Panc1 (cell line): ENCODE measurements around the gene JMJD1C. TPM values are rescaled to one million over a fixed set of nuclear protein-coding genes. Genes with fewer than 3 reads are reported as not detected.

ENCODE experiments used
- ATAC-seq: fragments of 200-7000 bp; cut with Tn5 transposase; 2 replicates; pipeline ENCODE4 v1.9.1; 2020; ENCODE audit warnings: mild to moderate bottlenecking, moderate library complexity
- BruUV-seq: library from RNA; stranded (reverse); fragments of 400-500 nt; replicated peaks from 2 replicates; lab custom pipeline; 2021; lab: Mats Ljungman, UMichigan
- CTCF ChIA-PET: fragments of 300-600 bp; sonication (Branson Sonifier 250); formaldehyde crosslinking; loops from one replicate; lab custom pipeline; 2022; ENCODE audit warnings: antibody characterized with exemption; lab: Charles Lee
- POLR2A ChIA-PET: fragments of 300-600 bp; sonication (Branson Sonifier 250); formaldehyde crosslinking; loops from one replicate; lab custom pipeline; 2022; ENCODE audit warnings: antibody characterized with exemption; lab: Charles Lee
- DNase-seq: peaks from one replicate; pipeline ENCODE4 v3.0.0-alpha.2; 2010; ENCODE audit warnings: low read depth, low spot score
- H3K27ac ChIP-seq: 2 replicates; pipeline ENCODE4 v1.5.1; 2011; ENCODE audit warnings: mild to moderate bottlenecking, low read length, inconsistent platforms
- H3K27me3 ChIP-seq: fragments of 200-500 bp; sonication (Bioruptor generic); 2 replicates; pipeline ENCODE4 v1.6.0; 2014; ENCODE audit warnings: low read length, inconsistent platforms; ENCODE audit not compliant: control insufficient read depth, insufficient read depth
- H3K36me3 ChIP-seq: fragments of 200-500 bp; sonication (Bioruptor generic); 2 replicates; pipeline ENCODE4 v1.5.1; 2014; ENCODE audit warnings: inconsistent platforms, mild to moderate bottlenecking, low read length, moderate library complexity; ENCODE audit not compliant: control insufficient read depth, insufficient read depth
- H3K4me1 ChIP-seq: 2 replicates; pipeline ENCODE4 v1.5.1; 2011; ENCODE audit warnings: inconsistent platforms, mild to moderate bottlenecking, low read length, moderate library complexity; ENCODE audit not compliant: control insufficient read depth, insufficient read depth
- H3K4me3 ChIP-seq, 2 experiments: 2 replicates each; pipeline ENCODE4 v1.5.1; 2011 to 2012; ENCODE audit warnings: low read depth in 2 of 2, low read length in 2 of 2, mild to moderate bottlenecking in 2 of 2, inconsistent platforms in 1 of 2, moderate library complexity in 1 of 2
- H3K9me3 ChIP-seq: fragments of 200-500 bp; sonication (Bioruptor generic); 2 replicates; pipeline ENCODE4 v1.5.1; 2014; ENCODE audit warnings: low read depth, mild to moderate bottlenecking, inconsistent platforms, low read length, moderate library complexity; ENCODE audit not compliant: control insufficient read depth, insufficient read depth
- POLR2AphosphoS5 ChIP-seq: IDR thresholded peaks from 2 replicates; pipeline ENCODE4 v1.6.1; 2012; ENCODE audit warnings: mild to moderate bottlenecking, low read depth, low read length, moderate library complexity
- SIN3A ChIP-seq: IDR thresholded peaks from 2 replicates; pipeline ENCODE4 v1.6.1; 2012; ENCODE audit warnings: low read depth, mild to moderate bottlenecking, low read length, moderate library complexity, borderline replicate concordance; ENCODE audit not compliant: insufficient read depth
- TCF7L2 ChIP-seq: IDR thresholded peaks from 2 replicates; pipeline ENCODE4 v1.6.1; 2011; ENCODE audit warnings: mild to moderate bottlenecking, low read depth, low read length, inconsistent platforms
- in situ Hi-C: cut with HindIII; loops from 2 replicates; pipeline ENCODE4 v1.10.0; 2016; ENCODE audit warnings: low sequenced_read_pairs, low pct_unique_long_range_greater_than_20kb
- intact Hi-C: fragments of 100-400 bp; cut with micrococcal nuclease; formaldehyde crosslinking; loops from one replicate; pipeline ENCODE4 v1.10.0; 2022; ENCODE audit not compliant: unreplicated experiment
- total RNA-seq: library from RNA; stranded (reverse); gene quantifications from one replicate; pipeline ENCODE4 v1.2.1, GENCODE V29; 2021; ENCODE audit not compliant: unreplicated experiment
- TF ChIP-seq, protein P1 (sequence below), 2 experiments: IDR thresholded peaks; 2 replicates each; pipeline ENCODE4 v1.6.1; 2011 to 2012; ENCODE audit warnings: low read depth in 2 of 2, control low read depth in 1 of 2, low read length in 1 of 2, mild to moderate bottlenecking in 1 of 2, moderate library complexity in 1 of 2; ENCODE audit not compliant: insufficient read depth in 1 of 2
- TF ChIP-seq, protein P2 (sequence below): fragments of 450-650 bp; IDR thresholded peaks from 2 replicates; pipeline ENCODE4 v1.5.1; 2017; ENCODE audit warnings: mild to moderate bottlenecking

Gene JMJD1C
- total RNA-seq, 1 experiment from 2014 or later, result 88.3 TPM

DNA sequence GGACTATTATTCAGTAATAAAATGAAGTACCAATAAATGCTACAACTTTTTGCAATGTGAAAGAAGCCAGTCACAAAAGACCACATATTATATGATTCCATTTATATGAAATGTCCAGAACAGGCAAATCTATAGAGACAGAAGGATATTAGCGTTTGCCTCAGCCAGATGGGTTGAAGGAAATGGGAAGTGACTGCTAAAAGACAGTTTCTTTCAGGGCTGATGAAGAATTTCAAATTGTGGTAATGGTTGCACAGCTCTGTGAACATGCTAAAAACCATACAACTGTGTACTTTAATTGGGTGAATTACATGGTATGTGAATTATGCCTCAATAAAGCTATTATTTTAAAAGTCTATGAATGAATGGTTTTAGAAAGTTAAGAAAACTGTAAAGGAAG lies 31.5 kb upstream of the JMJD1C start:
- TF ChIP-seq, protein P1, sequence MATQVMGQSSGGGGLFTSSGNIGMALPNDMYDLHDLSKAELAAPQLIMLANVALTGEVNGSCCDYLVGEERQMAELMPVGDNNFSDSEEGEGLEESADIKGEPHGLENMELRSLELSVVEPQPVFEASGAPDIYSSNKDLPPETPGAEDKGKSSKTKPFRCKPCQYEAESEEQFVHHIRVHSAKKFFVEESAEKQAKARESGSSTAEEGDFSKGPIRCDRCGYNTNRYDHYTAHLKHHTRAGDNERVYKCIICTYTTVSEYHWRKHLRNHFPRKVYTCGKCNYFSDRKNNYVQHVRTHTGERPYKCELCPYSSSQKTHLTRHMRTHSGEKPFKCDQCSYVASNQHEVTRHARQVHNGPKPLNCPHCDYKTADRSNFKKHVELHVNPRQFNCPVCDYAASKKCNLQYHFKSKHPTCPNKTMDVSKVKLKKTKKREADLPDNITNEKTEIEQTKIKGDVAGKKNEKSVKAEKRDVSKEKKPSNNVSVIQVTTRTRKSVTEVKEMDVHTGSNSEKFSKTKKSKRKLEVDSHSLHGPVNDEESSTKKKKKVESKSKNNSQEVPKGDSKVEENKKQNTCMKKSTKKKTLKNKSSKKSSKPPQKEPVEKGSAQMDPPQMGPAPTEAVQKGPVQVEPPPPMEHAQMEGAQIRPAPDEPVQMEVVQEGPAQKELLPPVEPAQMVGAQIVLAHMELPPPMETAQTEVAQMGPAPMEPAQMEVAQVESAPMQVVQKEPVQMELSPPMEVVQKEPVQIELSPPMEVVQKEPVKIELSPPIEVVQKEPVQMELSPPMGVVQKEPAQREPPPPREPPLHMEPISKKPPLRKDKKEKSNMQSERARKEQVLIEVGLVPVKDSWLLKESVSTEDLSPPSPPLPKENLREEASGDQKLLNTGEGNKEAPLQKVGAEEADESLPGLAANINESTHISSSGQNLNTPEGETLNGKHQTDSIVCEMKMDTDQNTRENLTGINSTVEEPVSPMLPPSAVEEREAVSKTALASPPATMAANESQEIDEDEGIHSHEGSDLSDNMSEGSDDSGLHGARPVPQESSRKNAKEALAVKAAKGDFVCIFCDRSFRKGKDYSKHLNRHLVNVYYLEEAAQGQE (IDR thresholded peaks at IDR 0.05; ENCODE audit: insufficient read depth in 1 of 2, low read depth in 2 of 2, low read length in 1 of 2), result no peak
- no peak for TF ChIP-seq POLR2AphosphoS5
- no peak for TF ChIP-seq TCF7L2
- TF ChIP-seq, protein P2, sequence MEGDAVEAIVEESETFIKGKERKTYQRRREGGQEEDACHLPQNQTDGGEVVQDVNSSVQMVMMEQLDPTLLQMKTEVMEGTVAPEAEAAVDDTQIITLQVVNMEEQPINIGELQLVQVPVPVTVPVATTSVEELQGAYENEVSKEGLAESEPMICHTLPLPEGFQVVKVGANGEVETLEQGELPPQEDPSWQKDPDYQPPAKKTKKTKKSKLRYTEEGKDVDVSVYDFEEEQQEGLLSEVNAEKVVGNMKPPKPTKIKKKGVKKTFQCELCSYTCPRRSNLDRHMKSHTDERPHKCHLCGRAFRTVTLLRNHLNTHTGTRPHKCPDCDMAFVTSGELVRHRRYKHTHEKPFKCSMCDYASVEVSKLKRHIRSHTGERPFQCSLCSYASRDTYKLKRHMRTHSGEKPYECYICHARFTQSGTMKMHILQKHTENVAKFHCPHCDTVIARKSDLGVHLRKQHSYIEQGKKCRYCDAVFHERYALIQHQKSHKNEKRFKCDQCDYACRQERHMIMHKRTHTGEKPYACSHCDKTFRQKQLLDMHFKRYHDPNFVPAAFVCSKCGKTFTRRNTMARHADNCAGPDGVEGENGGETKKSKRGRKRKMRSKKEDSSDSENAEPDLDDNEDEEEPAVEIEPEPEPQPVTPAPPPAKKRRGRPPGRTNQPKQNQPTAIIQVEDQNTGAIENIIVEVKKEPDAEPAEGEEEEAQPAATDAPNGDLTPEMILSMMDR, result no peak
- TF ChIP-seq SIN3A, result no peak
- H3K4me3 ChIP-seq, result no peak overlapping the region
- no peaks in the 10 kb centered on the region for H3K9me3 ChIP-seq
- ATAC-seq (no peak), DNase-seq (no peak)
- CTCF ChIA-PET, result no interaction called here
- POLR2A ChIA-PET, result no interaction called here
- BruUV-seq, result no TSS peak
- H3K27me3 ChIP-seq, result no peaks in the 10 kb centered on the region
- no peaks in the 10 kb centered on the region for H3K36me3 ChIP-seq
- intact Hi-C loops, result no loop called here
- no peak overlapping the region for H3K27ac ChIP-seq
- peaks cover 8% of the 10 kb centered on the region; the same call in 1 of the 2 replicates for H3K4me1 ChIP-seq
- in situ Hi-C loops, result no loop called here

DNA sequence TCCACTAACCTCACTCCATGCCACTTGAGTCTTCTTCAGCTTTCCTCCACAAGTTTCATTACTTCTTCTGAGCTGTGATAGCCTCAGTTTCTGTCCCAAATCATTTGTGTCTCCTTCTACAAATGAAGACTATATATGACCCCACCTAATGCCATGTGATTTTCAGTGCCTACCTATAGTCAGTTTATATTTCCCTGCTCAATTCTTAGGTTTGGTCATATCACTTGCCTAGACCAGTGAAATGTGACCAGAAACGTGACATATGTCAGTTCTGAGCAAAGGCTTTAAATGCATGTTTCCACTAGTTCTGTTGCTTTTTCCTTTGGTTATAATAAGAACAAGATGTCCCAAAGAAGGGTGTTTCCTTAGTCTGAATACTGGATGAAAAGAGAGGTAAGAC lies 30.8 kb upstream of the JMJD1C start:
- H3K36me3 ChIP-seq, result no peaks in the 10 kb centered on the region
- in situ Hi-C loops (no loop called here), intact Hi-C loops (no loop called here)
- ChIA-PET POLR2A (no interaction called here), CTCF (no interaction called here)
- peaks cover 8% of the 10 kb centered on the region; the same call in 1 of the 2 replicates for H3K4me1 ChIP-seq
- no peak overlapping the region for H3K27ac ChIP-seq
- ATAC-seq, result no peak
- no TSS peak for BruUV-seq
- no peaks in the 10 kb centered on the region for H3K27me3 ChIP-seq
- no peak for DNase-seq
- no peak overlapping the region for H3K4me3 ChIP-seq
- H3K9me3 ChIP-seq, result no peaks in the 10 kb centered on the region
- no peak for TF ChIP-seq POLR2AphosphoS5
- TF ChIP-seq, protein P1 (IDR thresholded peaks at IDR 0.05; ENCODE audit: insufficient read depth in 1 of 2, low read depth in 2 of 2, low read length in 1 of 2), result no peak
- no peak for TF ChIP-seq SIN3A
- no peak for TF ChIP-seq TCF7L2
- TF ChIP-seq, protein P2, result no peak
